Upper lobe of left lung (tissue), 4 donors: Measurements from ENCODE around the gene TRAPPC5.

Source experiments
- EP300 ChIP-seq, 4 donors: sonication (generic); formaldehyde crosslinking; IDR thresholded peaks; one replicate each; pipeline ENCODE4 v1.5.1; 2017; ENCODE audit warnings: antibody characterized with exemption in 4 of 4, control low read depth in 2 of 4
- POLR2A ChIP-seq, 4 donors: fragments of 450-650 bp; IDR thresholded peaks; one replicate each; pipeline ENCODE4 v1.5.1; 2016 to 2017; ENCODE audit warnings: antibody characterized with exemption in 4 of 4, mild to moderate bottlenecking in 2 of 4
- POLR2AphosphoS5 ChIP-seq, 2 donors: sonication (generic); formaldehyde crosslinking; IDR thresholded peaks; one replicate each; pipeline ENCODE4 v1.5.1; 2017; ENCODE audit warnings: antibody characterized with exemption in 2 of 2
- TF ChIP-seq, protein P1 (sequence below), 6 experiments: fragments of 450-650 bp in 4 of 6; fragments of 200-600 bp in 2 of 6; sonication (generic) in 2 of 6; IDR thresholded peaks; one replicate each; pipeline ENCODE4 v1.5.1; 2016 to 2019; ENCODE audit warnings: antibody characterized with exemption in 6 of 6

DNA sequence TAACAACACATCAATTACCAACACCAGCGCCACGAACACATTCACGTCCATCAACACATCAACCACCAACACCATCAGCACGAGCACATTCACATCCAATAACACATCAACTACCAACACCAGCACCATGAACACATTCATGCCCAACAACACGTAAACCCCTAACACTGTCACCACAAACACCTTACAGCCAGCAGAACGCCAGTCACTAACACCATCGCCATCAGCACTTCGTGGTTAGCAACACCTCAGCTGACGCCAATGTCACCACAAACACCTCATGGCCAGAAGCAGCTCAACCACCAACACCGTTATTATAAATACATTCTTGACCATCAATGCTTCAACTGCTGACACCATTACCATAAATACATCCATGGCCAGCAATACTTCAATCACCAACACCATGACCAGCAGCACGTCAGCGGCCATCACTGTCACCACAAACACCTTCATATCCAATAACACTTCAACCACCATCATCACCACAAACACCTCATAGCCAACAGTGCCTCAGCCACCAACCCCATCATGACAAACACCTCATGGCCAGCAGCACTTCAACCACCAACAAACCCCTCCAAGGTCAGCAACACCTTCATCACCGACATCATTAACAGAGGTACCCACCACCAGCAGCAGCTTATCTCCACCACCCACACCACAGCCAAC is 11.9 kb downstream of the TRAPPC5 start:
- TF ChIP-seq POLR2A (IDR thresholded peaks at IDR 0.05): no peak
- TF ChIP-seq, protein P1, sequence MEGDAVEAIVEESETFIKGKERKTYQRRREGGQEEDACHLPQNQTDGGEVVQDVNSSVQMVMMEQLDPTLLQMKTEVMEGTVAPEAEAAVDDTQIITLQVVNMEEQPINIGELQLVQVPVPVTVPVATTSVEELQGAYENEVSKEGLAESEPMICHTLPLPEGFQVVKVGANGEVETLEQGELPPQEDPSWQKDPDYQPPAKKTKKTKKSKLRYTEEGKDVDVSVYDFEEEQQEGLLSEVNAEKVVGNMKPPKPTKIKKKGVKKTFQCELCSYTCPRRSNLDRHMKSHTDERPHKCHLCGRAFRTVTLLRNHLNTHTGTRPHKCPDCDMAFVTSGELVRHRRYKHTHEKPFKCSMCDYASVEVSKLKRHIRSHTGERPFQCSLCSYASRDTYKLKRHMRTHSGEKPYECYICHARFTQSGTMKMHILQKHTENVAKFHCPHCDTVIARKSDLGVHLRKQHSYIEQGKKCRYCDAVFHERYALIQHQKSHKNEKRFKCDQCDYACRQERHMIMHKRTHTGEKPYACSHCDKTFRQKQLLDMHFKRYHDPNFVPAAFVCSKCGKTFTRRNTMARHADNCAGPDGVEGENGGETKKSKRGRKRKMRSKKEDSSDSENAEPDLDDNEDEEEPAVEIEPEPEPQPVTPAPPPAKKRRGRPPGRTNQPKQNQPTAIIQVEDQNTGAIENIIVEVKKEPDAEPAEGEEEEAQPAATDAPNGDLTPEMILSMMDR (IDR thresholded peaks at IDR 0.05): no peak
- no peak for TF ChIP-seq EP300 (IDR thresholded peaks at IDR 0.05)
- no peak for TF ChIP-seq POLR2AphosphoS5 (IDR thresholded peaks at IDR 0.05)
